ENCODE measurements around the gene SLAIN2.

Gene SLAIN2

DNA sequence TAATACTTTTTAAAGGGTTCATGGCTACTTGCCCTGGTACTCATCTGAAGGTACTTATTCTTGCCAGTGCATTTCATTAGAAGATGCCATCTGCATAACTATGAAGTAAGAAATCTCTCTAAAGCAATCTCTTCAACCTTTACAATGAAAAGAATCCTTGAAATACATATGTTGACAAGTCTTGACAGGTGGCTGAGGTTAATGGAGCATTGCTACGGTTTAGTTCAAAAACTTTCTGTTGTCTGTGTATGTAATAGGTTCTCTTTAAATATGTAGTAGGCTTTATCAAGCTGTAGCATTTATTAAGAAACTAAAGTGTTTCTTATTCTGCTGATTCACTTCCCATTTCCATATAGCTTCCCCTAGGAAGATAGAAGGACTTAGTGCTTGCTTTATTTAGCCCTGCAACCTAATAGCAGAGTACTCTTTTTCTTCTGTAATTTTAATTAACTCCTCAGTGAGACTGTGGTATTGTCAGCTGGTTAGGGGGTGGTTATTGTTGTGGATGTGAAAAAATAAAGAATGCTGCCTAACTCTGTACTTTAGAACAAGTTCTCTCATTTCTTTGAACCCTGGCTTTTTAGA lies 39.3 kb downstream of the SLAIN2 start:
- Histone ChIP-seq H3K27ac (ENCODE audit: low read depth, low read length) (no peak overlapping the region), H3K27me3 (ENCODE audit: control insufficient read depth, insufficient read depth, low read length) (no peaks in the 10 kb centered on the region), H3K4me1 (ENCODE audit: control insufficient read depth, insufficient read depth, low read length) (no peaks in the 10 kb centered on the region), H3K4me3 (ENCODE audit: low read length) (no peak overlapping the region), H3K36me3 (ENCODE audit: control insufficient read depth, insufficient read depth, low read length) (no peaks in the 10 kb centered on the region), H3K9ac (ENCODE audit: low read length) (no peak overlapping the region)

GRCh38 chr4:48388525-48389154 lies 47.3 kb downstream of the SLAIN2 start:
- H3K4me1 ChIP-seq (ENCODE audit: control insufficient read depth, insufficient read depth, low read length) = no peaks in the 10 kb centered on the region

DNA sequence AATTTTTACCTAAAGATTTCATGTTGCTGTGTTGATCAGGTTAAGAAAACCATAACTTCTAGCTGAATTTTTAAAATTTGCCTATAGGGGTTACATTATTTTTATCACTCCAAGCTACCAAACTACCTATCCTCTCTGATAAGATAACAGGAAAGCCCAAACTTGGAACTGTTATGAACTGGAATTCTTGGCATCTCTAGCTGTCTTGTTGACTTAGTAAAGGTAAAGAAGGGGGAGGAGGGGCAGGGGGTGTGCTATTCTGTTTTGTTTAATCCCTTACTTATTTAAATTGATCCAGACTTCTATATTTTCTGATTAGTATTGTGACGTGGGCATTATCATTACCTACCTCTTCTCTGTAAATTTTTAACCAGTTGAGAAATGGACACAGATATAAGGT lies 54.7 kb downstream of the SLAIN2 start:
- Histone ChIP-seq H3K36me3 (ENCODE audit: control insufficient read depth, insufficient read depth, low read length) (peaks cover 5% of the 10 kb centered on the region), H3K4me1 (ENCODE audit: control insufficient read depth, insufficient read depth, low read length) (no peaks in the 10 kb centered on the region), H3K27ac (ENCODE audit: low read depth, low read length) (no peak overlapping the region), H3K4me3 (ENCODE audit: low read length) (no peak overlapping the region), H3K9ac (ENCODE audit: low read length) (no peak overlapping the region), H3K27me3 (ENCODE audit: control insufficient read depth, insufficient read depth, low read length) (no peaks in the 10 kb centered on the region)

More at GRCh38 chr4:48388525-48389154, 47.3 kb downstream of the SLAIN2 start:
- no peak overlapping the region for H3K27ac ChIP-seq (ENCODE audit: low read depth, low read length)
- H3K27me3 ChIP-seq (ENCODE audit: control insufficient read depth, insufficient read depth, low read length) = no peaks in the 10 kb centered on the region
- H3K9ac ChIP-seq (ENCODE audit: low read length) = no peak overlapping the region
- no peaks in the 10 kb centered on the region for H3K36me3 ChIP-seq (ENCODE audit: control insufficient read depth, insufficient read depth, low read length)
- H3K4me3 ChIP-seq (ENCODE audit: low read length) = no peak overlapping the region

GRCh38 chr4:48400416-48400815 lies 59.1 kb downstream of the SLAIN2 start:
- Histone ChIP-seq H3K4me1 (ENCODE audit: control insufficient read depth, insufficient read depth, low read length) (no peaks in the 10 kb centered on the region), H3K9ac (ENCODE audit: low read length) (no peak overlapping the region), H3K27ac (ENCODE audit: low read depth, low read length) (no peak overlapping the region), H3K36me3 (ENCODE audit: control insufficient read depth, insufficient read depth, low read length) (peaks cover 9% of the 10 kb centered on the region), H3K4me3 (ENCODE audit: low read length) (no peak overlapping the region), H3K27me3 (ENCODE audit: control insufficient read depth, insufficient read depth, low read length) (no peaks in the 10 kb centered on the region)

DNA sequence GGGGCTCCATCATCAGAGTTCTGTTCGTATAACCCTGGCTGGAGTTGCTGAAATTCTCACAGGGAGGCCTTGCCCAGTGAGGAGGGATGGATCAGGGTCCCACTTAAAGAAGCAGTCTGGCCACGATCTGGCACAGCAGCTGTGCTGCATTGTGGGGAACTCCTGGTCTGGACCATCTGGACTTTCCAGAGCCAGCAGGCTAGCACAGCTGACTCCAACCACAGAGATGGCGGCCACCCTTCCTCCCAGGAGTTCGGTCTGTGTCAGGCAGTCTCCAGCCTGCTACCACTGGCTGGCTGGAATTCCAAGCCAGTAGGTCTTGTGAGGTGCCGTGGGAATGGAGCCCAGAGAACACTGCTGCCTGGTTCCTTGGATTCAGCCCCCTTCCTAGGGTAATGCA lies 62.0 kb downstream of the SLAIN2 start:
- Histone ChIP-seq H3K27me3 (ENCODE audit: control insufficient read depth, insufficient read depth, low read length) (no peaks in the 10 kb centered on the region), H3K27ac (ENCODE audit: low read depth, low read length) (no peak overlapping the region), H3K9ac (ENCODE audit: low read length) (no peak overlapping the region), H3K36me3 (ENCODE audit: control insufficient read depth, insufficient read depth, low read length) (peaks cover 7% of the 10 kb centered on the region), H3K4me3 (ENCODE audit: low read length) (no peak overlapping the region), H3K4me1 (ENCODE audit: control insufficient read depth, insufficient read depth, low read length) (no peaks in the 10 kb centered on the region)

GRCh38 chr4:48403779-48404178 lies 62.5 kb downstream of the SLAIN2 start:
- no peak overlapping the region for H3K27ac ChIP-seq (ENCODE audit: low read depth, low read length)
- no peaks in the 10 kb centered on the region for H3K4me1 ChIP-seq (ENCODE audit: control insufficient read depth, insufficient read depth, low read length)
- H3K4me3 ChIP-seq (ENCODE audit: low read length) = no peak overlapping the region
- no peak overlapping the region for H3K9ac ChIP-seq (ENCODE audit: low read length)
- H3K36me3 ChIP-seq (ENCODE audit: control insufficient read depth, insufficient read depth, low read length) = peaks cover 7% of the 10 kb centered on the region
- no peaks in the 10 kb centered on the region for H3K27me3 ChIP-seq (ENCODE audit: control insufficient read depth, insufficient read depth, low read length)

- H3K4me3 ChIP-seq (ENCODE audit: low read length) = no peak overlapping the region
- peaks cover 13% of the 10 kb centered on the region for H3K36me3 ChIP-seq (ENCODE audit: control insufficient read depth, insufficient read depth, low read length)
- no peak overlapping the region for H3K9ac ChIP-seq (ENCODE audit: low read length)
- no peak overlapping the region for H3K27ac ChIP-seq (ENCODE audit: low read depth, low read length)
- H3K4me1 ChIP-seq (ENCODE audit: control insufficient read depth, insufficient read depth, low read length) = no peaks in the 10 kb centered on the region
- H3K27me3 ChIP-seq (ENCODE audit: control insufficient read depth, insufficient read depth, low read length) = no peaks in the 10 kb centered on the region
These were observed 64.6 kb downstream of the SLAIN2 start for GRCh38 chr4:48405924-48406323.

DNA sequence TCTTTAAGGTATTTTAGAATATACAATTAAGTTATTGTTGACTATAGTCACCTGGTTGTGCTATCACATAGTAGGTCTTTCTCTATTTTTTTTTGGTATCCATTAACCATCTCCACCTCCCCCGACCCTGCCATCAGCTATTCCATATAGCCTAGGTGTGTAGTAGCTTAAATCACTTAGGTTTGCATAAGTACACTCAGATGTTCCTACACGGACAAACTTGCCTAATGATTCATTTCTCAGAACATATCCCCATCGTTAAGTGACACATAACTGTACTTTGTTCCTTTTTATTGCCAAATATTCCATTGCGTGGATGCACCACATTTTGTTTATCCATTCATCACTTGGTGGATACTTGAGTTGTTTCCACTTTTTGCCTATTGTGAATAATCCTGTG lies 67.9 kb downstream of the SLAIN2 start:
- Histone ChIP-seq H3K4me1 (ENCODE audit: control insufficient read depth, insufficient read depth, low read length) (no peaks in the 10 kb centered on the region), H3K27me3 (ENCODE audit: control insufficient read depth, insufficient read depth, low read length) (no peaks in the 10 kb centered on the region), H3K27ac (ENCODE audit: low read depth, low read length) (no peak overlapping the region), H3K4me3 (ENCODE audit: low read length) (no peak overlapping the region), H3K9ac (ENCODE audit: low read length) (no peak overlapping the region), H3K36me3 (ENCODE audit: control insufficient read depth, insufficient read depth, low read length) (peaks cover 10% of the 10 kb centered on the region)

DNA sequence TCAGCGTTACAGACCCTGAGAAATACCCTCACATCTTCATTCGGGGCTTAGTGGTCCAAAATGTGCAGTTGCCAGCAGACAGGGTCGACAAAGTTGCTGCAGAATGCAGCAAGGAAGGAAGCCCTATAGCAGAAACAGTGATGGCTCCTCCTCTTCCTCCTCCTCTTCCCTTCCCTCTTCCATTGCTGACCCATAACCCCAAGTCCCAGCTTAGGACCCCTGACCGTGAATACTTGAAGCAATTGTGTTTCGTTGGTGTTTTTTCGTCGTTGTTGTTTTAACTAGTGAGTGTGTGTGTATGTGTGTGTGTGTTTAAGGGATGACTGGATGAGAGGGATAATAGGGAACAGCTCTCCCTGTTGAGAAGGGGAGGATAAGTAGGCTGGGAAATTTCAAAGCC lies 69.5 kb downstream of the SLAIN2 start:
- no peak overlapping the region for H3K27ac ChIP-seq (ENCODE audit: low read depth, low read length)
- no peaks in the 10 kb centered on the region for H3K27me3 ChIP-seq (ENCODE audit: control insufficient read depth, insufficient read depth, low read length)
- H3K9ac ChIP-seq (ENCODE audit: low read length) = no peak overlapping the region
- no peaks in the 10 kb centered on the region for H3K4me1 ChIP-seq (ENCODE audit: control insufficient read depth, insufficient read depth, low read length)
- peaks cover 10% of the 10 kb centered on the region for H3K36me3 ChIP-seq (ENCODE audit: control insufficient read depth, insufficient read depth, low read length)
- H3K4me3 ChIP-seq (ENCODE audit: low read length) = no peak overlapping the region

DNA sequence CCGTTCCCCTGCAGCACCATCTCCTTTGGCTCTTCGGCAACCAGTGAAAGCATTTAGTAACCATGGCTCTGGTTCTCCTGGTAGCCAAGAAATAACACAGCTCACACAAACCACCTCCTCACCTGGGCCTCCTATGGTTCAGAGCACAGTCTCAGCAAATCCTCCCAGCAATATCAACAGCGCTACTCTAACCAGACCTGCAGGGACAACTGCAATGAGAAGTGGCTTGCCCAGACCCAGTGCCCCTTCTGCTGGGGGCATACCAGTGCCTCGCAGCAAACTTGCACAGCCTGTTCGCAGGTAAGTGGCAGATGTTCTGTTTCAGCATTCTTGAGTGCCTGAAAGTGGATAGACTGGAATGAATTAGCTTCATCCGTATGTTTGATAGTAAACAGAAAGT lies 78.8 kb downstream of the SLAIN2 start:
- Histone ChIP-seq H3K4me1 (ENCODE audit: control insufficient read depth, insufficient read depth, low read length) (no peaks in the 10 kb centered on the region), H3K27me3 (ENCODE audit: control insufficient read depth, insufficient read depth, low read length) (no peaks in the 10 kb centered on the region), H3K4me3 (ENCODE audit: low read length) (no peak overlapping the region), H3K27ac (ENCODE audit: low read depth, low read length) (no peak overlapping the region), H3K9ac (ENCODE audit: low read length) (no peak overlapping the region), H3K36me3 (ENCODE audit: control insufficient read depth, insufficient read depth, low read length) (peaks cover 11% of the 10 kb centered on the region)

- Histone ChIP-seq H3K27me3 (ENCODE audit: control insufficient read depth, insufficient read depth, low read length) (no peaks in the 10 kb centered on the region), H3K4me3 (ENCODE audit: low read length) (no peak overlapping the region), H3K36me3 (ENCODE audit: control insufficient read depth, insufficient read depth, low read length) (peaks cover 11% of the 10 kb centered on the region), H3K27ac (ENCODE audit: low read depth, low read length) (no peak overlapping the region), H3K4me1 (ENCODE audit: control insufficient read depth, insufficient read depth, low read length) (no peaks in the 10 kb centered on the region), H3K9ac (ENCODE audit: low read length) (no peak overlapping the region)
These were observed 79.8 kb downstream of the SLAIN2 start for GRCh38 chr4:48421101-48421500.

DNA sequence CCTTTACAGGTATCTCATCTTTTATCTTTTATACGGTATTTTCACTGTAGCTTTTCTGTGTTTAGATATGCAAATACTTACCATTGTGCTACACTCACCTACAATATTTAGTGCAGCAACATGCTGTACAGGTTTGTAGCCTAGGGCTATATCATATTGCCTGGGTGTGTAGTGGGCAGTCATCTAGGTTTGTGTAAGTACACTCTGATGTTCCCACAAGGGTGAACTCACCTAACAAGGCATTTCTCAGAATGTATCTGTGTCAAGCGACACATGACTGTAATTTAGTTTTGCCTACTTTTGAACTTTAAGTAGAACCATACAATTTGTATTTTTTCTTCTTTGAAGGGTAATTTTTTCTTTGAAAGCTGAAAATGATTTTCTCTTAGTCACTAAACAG lies 87.6 kb downstream of the SLAIN2 start:
- H3K27ac ChIP-seq (ENCODE audit: low read depth, low read length) = no peak overlapping the region
- H3K4me3 ChIP-seq (ENCODE audit: low read length) = no peak overlapping the region
- no peaks in the 10 kb centered on the region for H3K36me3 ChIP-seq (ENCODE audit: control insufficient read depth, insufficient read depth, low read length)
- H3K27me3 ChIP-seq (ENCODE audit: control insufficient read depth, insufficient read depth, low read length) = no peaks in the 10 kb centered on the region
- H3K4me1 ChIP-seq (ENCODE audit: control insufficient read depth, insufficient read depth, low read length) = no peaks in the 10 kb centered on the region
- no peak overlapping the region for H3K9ac ChIP-seq (ENCODE audit: low read length)

Data from rectal smooth muscle tissue (tissue), 1 donor.